CD4-positive, alpha-beta T cell (primary cell): ENCODE data around the gene TRPM5. TPM values are rescaled to one million over a fixed set of nuclear protein-coding genes. Genes with fewer than 3 reads are reported as not detected.
A peak's percentile ranks its signal among the peaks of the same experiment; 100 is the strongest.

Experiments
- ATAC-seq: fragments of 200-7000 bp; cut with Tn5 transposase; one replicate; pipeline ENCODE4 v1.10.0; 2022; ENCODE audit warnings: mild to moderate bottlenecking; ENCODE audit not compliant: poor library complexity
- CTCF ChIA-PET: fragments of 350-600 bp; sonication (Branson Sonifier 250); formaldehyde crosslinking; loops from one replicate; lab custom pipeline; 2021; ENCODE audit warnings: antibody characterized with exemption, inconsistent platforms; lab: Charles Lee
- POLR2A ChIA-PET: fragments of 350-600 bp; sonication (Branson Sonifier 250); formaldehyde crosslinking; loops from one replicate; lab custom pipeline; 2021; ENCODE audit warnings: antibody characterized with exemption, inconsistent platforms; lab: Charles Lee
- DNase-seq, 14 experiments: peaks; one replicate each; pipeline ENCODE4 v3.0.0-alpha.2; 2013 to 2020; ENCODE audit warnings: mixed read lengths in 2 of 14
- H3K27ac ChIP-seq, 2 donors: one replicate each; pipeline versions ENCODE4 v1.5.1 to v1.7.0; 2013; ENCODE audit warnings: low read length in 2 of 2, low read depth in 1 of 2, mild to moderate bottlenecking in 1 of 2
- H3K27me3 ChIP-seq, 2 experiments: 1 replicate in 1 of 2; 2 replicates in 1 of 2; pipeline versions ENCODE4 v1.6.1 to v1.7.0; 2013; ENCODE audit warnings: low read length in 2 of 2, control low read depth in 1 of 2, mild to moderate bottlenecking in 1 of 2, moderate library complexity in 1 of 2; ENCODE audit not compliant: insufficient read depth in 2 of 2, control insufficient read depth in 1 of 2
- H3K36me3 ChIP-seq: one replicate; pipeline ENCODE4 v1.6.1; 2013; ENCODE audit warnings: low read length, control low read depth; ENCODE audit not compliant: insufficient read depth
- H3K4me1 ChIP-seq: one replicate; pipeline ENCODE4 v1.6.1; 2013; ENCODE audit warnings: low read length, control low read depth; ENCODE audit not compliant: insufficient read depth
- H3K4me3 ChIP-seq: one replicate; pipeline ENCODE4 v1.5.1; 2013; ENCODE audit warnings: mild to moderate bottlenecking, low read length, moderate library complexity
- H3K9me3 ChIP-seq, 2 experiments: 1 replicate in 1 of 2; 2 replicates in 1 of 2; pipeline versions ENCODE4 v1.6.1 to v1.7.0; 2013; ENCODE audit warnings: low read length in 2 of 2, mild to moderate bottlenecking in 2 of 2, control low read depth in 1 of 2, moderate library complexity in 1 of 2; ENCODE audit not compliant: control insufficient read depth in 1 of 2, insufficient read depth in 1 of 2
- H3K27ac Mint-ChIP-seq: one replicate; pipeline ENCODE4 v1.8.0; 2020; ENCODE audit warnings: mixed read lengths
- H3K27me3 Mint-ChIP-seq: one replicate; pipeline ENCODE4 v1.8.0; 2021; ENCODE audit warnings: mixed read lengths
- H3K36me3 Mint-ChIP-seq: one replicate; pipeline ENCODE4 v1.8.0; 2021; ENCODE audit warnings: low read depth, mixed read lengths
- H3K4me1 Mint-ChIP-seq: one replicate; pipeline ENCODE4 v1.8.0; 2021; ENCODE audit warnings: low read depth, mixed read lengths
- H3K4me3 Mint-ChIP-seq: one replicate; pipeline ENCODE4 v1.8.0; 2020; ENCODE audit warnings: mild to moderate bottlenecking, mixed read lengths
- H3K9me3 Mint-ChIP-seq: one replicate; pipeline ENCODE4 v1.8.0; 2020; ENCODE audit warnings: mixed read lengths
- CTCF ChIP-seq: fragments of 200-600 bp; IDR thresholded peaks from one replicate; pipeline ENCODE4 v1.8.0; 2022; ENCODE audit warnings: antibody characterized with exemption, mild to moderate bottlenecking
- intact Hi-C, 2 experiments: fragments of 100-400 bp; cut with DNase I in 1 of 2; cut with micrococcal nuclease in 1 of 2; formaldehyde crosslinking; loops; one replicate each; pipeline versions ENCODE4 v1.15.1 to v1.9.0; 2023 to 2025; cut with DNase I, micrococcal nuclease
- total RNA-seq, 174 experiments: library from RNA in 2 of 174; stranded (reverse) in 2 of 174; gene quantifications; one replicate each; pipeline ENCODE4 v1.2.3 and lab custom pipeline; 2021 to 2026

The TRPM5 gene
- total RNA-seq, 2 experiments from 2014 or later, result 0.91 to 1.3 TPM

DNA sequence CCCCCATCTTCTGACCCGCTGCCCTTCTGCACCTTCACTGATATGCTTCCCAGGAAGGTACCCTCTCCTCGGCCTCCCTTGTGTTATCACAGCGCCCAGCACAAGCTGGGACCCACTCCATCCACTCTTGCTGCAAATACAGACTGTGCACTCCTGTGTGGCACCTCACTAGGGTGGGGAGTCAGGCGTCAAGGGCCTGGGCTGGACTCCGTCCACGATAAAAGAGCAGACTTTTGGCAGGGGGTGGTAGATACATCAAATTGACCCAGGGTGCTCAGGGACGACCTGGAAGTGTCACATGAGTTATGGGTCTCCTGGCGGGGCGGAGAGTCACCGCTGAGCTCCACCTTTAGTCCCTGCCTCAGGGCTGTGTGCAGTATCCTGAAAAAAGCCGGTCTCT is 908 bp downstream of the TRPM5 start:
- DNase-seq (no peak), ATAC-seq (no peak)
- peaks cover 0 to 5% of the 10 kb centered on the region in 2 experiments for H3K9me3 ChIP-seq
- H3K27me3 ChIP-seq, result no peaks in the 10 kb centered on the region
- H3K27ac Mint-ChIP-seq, result peak overlapping the region; percentile 71
- no peaks in the 10 kb centered on the region for H3K9me3 Mint-ChIP-seq
- ChIA-PET CTCF (interaction anchor here (0.7 to 3.4 kb wide), 4 partner anchors 23 to 450 kb away, joined by 3 to 19 read pairs (median 3); no protein-coding TSS in a partner anchor), POLR2A (interaction anchor here (1.3 to 5.3 kb wide), 2 partner anchors 22 to 66 kb away, joined by 3 to 36 read pairs; no protein-coding TSS in a partner anchor)
- no peaks in the 10 kb centered on the region for H3K36me3 ChIP-seq
- H3K36me3 Mint-ChIP-seq, result peaks cover 3% of the 10 kb centered on the region
- peak overlapping the region; percentile 69 for H3K4me3 Mint-ChIP-seq
- no peak for TF ChIP-seq CTCF
- no peak overlapping the region for H3K4me3 ChIP-seq
- H3K4me1 ChIP-seq, result peaks cover 56% of the 10 kb centered on the region
- H3K4me1 Mint-ChIP-seq, result peaks cover 50% of the 10 kb centered on the region
- H3K27ac ChIP-seq, result no peak overlapping the region
- H3K27me3 Mint-ChIP-seq, result no peaks in the 10 kb centered on the region
- intact Hi-C loops, result loop anchor here in 1 of 2 experiments (5.0 to 10.0 kb wide), 2 partner anchors 444 to 611 kb away; partner anchors contain the start of genes CARS1 and CDKN1C

DNA sequence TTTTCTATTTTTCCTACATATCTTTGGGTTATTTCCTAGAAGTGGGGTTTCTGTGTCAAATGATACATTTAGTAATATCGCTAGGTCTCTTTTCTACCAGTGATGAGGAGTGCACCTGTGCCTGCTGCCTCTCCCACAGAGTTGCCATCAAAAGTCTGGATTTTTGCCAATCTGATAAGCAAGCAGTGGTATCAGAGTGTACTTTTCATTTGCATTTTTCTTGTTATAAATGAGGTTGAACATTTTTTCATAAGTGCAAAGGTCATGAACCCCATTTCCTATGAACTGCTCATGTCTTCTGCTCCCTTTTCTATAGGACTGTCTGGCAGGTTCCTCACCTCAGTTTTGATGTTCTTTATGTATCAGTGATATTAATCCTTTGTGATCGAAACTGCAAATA is 1.7 kb downstream of the TRPM5 start:
- intact Hi-C loops, result loop anchor here in 1 of 2 experiments (5.0 to 10.0 kb wide), 2 partner anchors 445 to 612 kb away; partner anchors contain the start of genes CARS1 and CDKN1C

DNA sequence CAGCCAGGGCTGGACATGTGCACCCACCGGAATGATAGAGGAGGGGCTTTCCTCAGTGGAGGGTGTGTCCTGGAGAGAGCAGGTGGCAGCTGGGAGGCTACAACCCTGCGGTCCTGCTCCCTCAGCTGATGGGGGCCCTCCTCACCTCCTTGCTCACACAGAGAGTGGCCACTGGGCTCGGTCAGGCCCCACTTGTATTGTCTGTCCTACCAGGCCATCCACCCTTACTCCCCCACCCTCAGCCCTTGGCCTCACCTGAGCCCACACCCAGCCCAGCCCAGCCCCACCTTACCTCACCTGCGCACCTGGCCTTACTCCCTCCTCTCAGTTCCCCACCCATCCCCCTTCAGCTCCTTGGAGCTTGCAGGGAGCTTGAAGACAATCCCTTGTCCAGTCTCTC is 3.1 kb downstream of the TRPM5 start:
- H3K27ac Mint-ChIP-seq, result no peak overlapping the region
- peaks cover 33% of the 10 kb centered on the region for H3K4me1 Mint-ChIP-seq
- no peaks in the 10 kb centered on the region for H3K27me3 ChIP-seq
- peaks cover 3% of the 10 kb centered on the region for H3K36me3 Mint-ChIP-seq
- no peaks in the 10 kb centered on the region for H3K36me3 ChIP-seq
- ChIA-PET CTCF (interaction anchor here (1.1 to 1.8 kb wide), 2 partner anchors 92 to 447 kb away, joined by 6 to 9 read pairs; no protein-coding TSS in a partner anchor), POLR2A (no interaction called here)
- no peak for DNase-seq
- H3K4me1 ChIP-seq, result peaks cover 34% of the 10 kb centered on the region
- H3K27me3 Mint-ChIP-seq, result no peaks in the 10 kb centered on the region
- no peaks in the 10 kb centered on the region for H3K9me3 Mint-ChIP-seq
- no peak for ATAC-seq
- peaks cover 0 to 5% of the 10 kb centered on the region in 2 experiments for H3K9me3 ChIP-seq
- no peak overlapping the region for H3K4me3 ChIP-seq
- no peak overlapping the region for H3K4me3 Mint-ChIP-seq
- H3K27ac ChIP-seq, result no peak overlapping the region
- intact Hi-C loops, result loop anchor here in 1 of 2 experiments (5.0 to 10.0 kb wide), 2 partner anchors 446 to 614 kb away; partner anchors contain the start of genes CARS1 and CDKN1C
- no peak for TF ChIP-seq CTCF

More for the DNA sequence above, 1.7 kb downstream of the TRPM5 start:
- peaks cover 3% of the 10 kb centered on the region for H3K36me3 Mint-ChIP-seq
- H3K4me3 Mint-ChIP-seq, result peak overlapping the region; percentile 69
- peaks cover 48% of the 10 kb centered on the region for H3K4me1 ChIP-seq
- no peaks in the 10 kb centered on the region for H3K36me3 ChIP-seq
- peak overlapping the region; percentile 71 for H3K27ac Mint-ChIP-seq
- H3K27me3 Mint-ChIP-seq, result no peaks in the 10 kb centered on the region
- H3K9me3 ChIP-seq, result peaks cover 0 to 5% of the 10 kb centered on the region in 2 experiments
- POLR2A ChIA-PET, result interaction anchor here (1.3 to 5.3 kb wide), 2 partner anchors 23 to 65 kb away, joined by 3 to 36 read pairs; no protein-coding TSS in a partner anchor
- DNase-seq, result peak in 4 of 14 experiments; percentile 21 to 87 (median 80)
- H3K4me1 Mint-ChIP-seq, result peaks cover 43% of the 10 kb centered on the region
- CTCF ChIA-PET, result interaction anchor here (1.8 kb wide), 1 partner anchor 90 kb away, joined by 9 read pairs; no protein-coding TSS in a partner anchor
- TF ChIP-seq CTCF, result no peak
- H3K27me3 ChIP-seq, result no peaks in the 10 kb centered on the region
- H3K27ac ChIP-seq, result no peak overlapping the region
- H3K9me3 Mint-ChIP-seq, result no peaks in the 10 kb centered on the region
- H3K4me3 ChIP-seq, result no peak overlapping the region
- peak; percentile 56 for ATAC-seq
